Testis (tissue), 2 donors: Measurements from ENCODE around the gene UNC13D.

Experiments
- POLR2A ChIP-seq: fragments of 450-650 bp; IDR thresholded peaks from one replicate; pipeline ENCODE4 v1.6.1; 2017; ENCODE audit warnings: antibody characterized with exemption, mild to moderate bottlenecking, moderate library complexity
- TF ChIP-seq, protein P1 (sequence below), 3 experiments: fragments of 450-650 bp in 2 of 3; fragments of 200-600 bp in 1 of 3; sonication (generic) in 1 of 3; IDR thresholded peaks; one replicate each; pipeline ENCODE4 v1.5.1; 2016 to 2019; ENCODE audit warnings: antibody characterized with exemption in 3 of 3, mild to moderate bottlenecking in 2 of 3, moderate library complexity in 1 of 3

DNA sequence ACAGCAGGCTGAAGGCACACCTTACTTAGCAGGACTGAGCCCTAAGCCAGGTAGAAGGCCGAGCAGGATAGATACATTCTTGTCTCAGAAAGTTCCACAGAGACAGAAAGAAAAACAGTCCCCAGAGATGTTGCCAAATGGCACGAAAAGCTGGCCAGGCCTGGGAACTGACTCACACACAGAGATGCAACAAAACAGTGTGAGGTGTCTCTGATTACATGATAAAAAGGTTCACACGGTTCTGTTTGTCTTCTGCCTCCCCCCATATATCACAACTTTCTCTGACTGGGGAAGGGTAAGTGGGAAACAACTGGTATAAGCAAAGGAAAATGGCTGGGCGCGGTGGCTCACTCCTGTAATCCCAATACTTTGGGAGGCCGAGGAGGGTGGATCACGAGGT lies 9.2 kb upstream of the UNC13D start:
- TF ChIP-seq, protein P1, sequence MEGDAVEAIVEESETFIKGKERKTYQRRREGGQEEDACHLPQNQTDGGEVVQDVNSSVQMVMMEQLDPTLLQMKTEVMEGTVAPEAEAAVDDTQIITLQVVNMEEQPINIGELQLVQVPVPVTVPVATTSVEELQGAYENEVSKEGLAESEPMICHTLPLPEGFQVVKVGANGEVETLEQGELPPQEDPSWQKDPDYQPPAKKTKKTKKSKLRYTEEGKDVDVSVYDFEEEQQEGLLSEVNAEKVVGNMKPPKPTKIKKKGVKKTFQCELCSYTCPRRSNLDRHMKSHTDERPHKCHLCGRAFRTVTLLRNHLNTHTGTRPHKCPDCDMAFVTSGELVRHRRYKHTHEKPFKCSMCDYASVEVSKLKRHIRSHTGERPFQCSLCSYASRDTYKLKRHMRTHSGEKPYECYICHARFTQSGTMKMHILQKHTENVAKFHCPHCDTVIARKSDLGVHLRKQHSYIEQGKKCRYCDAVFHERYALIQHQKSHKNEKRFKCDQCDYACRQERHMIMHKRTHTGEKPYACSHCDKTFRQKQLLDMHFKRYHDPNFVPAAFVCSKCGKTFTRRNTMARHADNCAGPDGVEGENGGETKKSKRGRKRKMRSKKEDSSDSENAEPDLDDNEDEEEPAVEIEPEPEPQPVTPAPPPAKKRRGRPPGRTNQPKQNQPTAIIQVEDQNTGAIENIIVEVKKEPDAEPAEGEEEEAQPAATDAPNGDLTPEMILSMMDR (IDR thresholded peaks at IDR 0.05), result no peak
- no peak for TF ChIP-seq POLR2A
